HepG2 (cell line): ENCODE measurements around the gene TMEM217.

Experiments
- BORCS8-MEF2B ChIP-seq: sonication (generic); formaldehyde crosslinking; IDR thresholded peaks from 2 replicates; pipeline ENCODE4 v1.8.0; 2022; ENCODE audit warnings: mild to moderate bottlenecking, missing genetic modification reagents
- JUND ChIP-seq: sonication (generic); formaldehyde crosslinking; IDR thresholded peaks from 2 replicates; pipeline ENCODE4 v1.8.0; 2022; ENCODE audit warnings: mild to moderate bottlenecking, missing genetic modification reagents
- NR1H2 ChIP-seq: sonication (generic); formaldehyde crosslinking; IDR thresholded peaks from 2 replicates; pipeline ENCODE4 v1.8.1; 2022; ENCODE audit warnings: low read depth, missing genetic modification reagents, borderline replicate concordance
- ZNF382 ChIP-seq: sonication (generic); formaldehyde crosslinking; IDR thresholded peaks from 2 replicates; pipeline ENCODE4 v1.5.0; 2020; ENCODE audit warnings: missing genetic modification reagents, mild to moderate bottlenecking, borderline replicate concordance
- TF ChIP-seq, protein P1 (sequence below): sonication (generic); formaldehyde crosslinking; IDR thresholded peaks from 2 replicates; pipeline ENCODE4 v1.8.1; 2023; ENCODE audit warnings: mild to moderate bottlenecking, missing genetic modification reagents, borderline replicate concordance

DNA sequence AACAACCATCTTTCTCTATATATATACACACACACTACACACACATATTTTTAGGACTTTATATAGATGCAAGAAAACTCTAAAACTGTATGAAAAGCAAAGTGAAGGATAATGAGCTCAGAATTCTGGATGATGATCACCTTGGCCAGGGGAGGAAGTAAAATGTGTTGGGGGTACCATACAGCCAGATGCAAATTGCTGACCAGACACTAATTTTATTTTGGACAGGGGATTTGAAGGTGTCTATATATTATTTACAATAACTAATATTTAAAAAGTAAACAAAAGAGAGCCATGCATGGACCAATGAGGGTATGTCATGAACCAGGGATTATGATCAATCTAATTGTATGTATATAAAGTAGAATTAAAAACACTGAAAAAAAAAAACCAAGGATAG lies 20.2 kb downstream of the TMEM217 start:
- TF ChIP-seq NR1H2 (CRISPR knock-in tag) (no peak), ZNF382 (no peak), BORCS8-MEF2B (CRISPR knock-in tag) (no peak), JUND (no peak)
- TF ChIP-seq, protein P1, sequence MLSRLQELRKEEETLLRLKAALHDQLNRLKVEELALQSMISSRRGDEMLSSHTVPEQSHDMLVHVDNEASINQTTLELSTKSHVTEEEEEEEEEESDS (CRISPR knock-in tag): no peak
